ENCODE results near the gene ADPRHL1.
"Not testable (repeated sequence)": the region's sequence is repeated elsewhere in the genome, so short reads cannot be mapped to it uniquely, and the experiment has no call there.

- not testable (repeated sequence) for TF ChIP-seq CTCF (IDR thresholded peaks at IDR 0.05; ENCODE audit: insufficient read depth, low read depth, low read length); EZH2 (IDR thresholded peaks at IDR 0.05; ENCODE audit: insufficient read depth, low read length)
These were observed 17.4 kb upstream of the ADPRHL1 start for GRCh38 chr13:113470635-113471163.
